ENCODE results near the gene GPR108. TPM values are rescaled to one million over a fixed set of nuclear protein-coding genes. Genes with fewer than 3 reads are reported as not detected.

GPR108 gene
- total RNA-seq, 1 experiment from 2014 or later = 53.6 TPM

DNA sequence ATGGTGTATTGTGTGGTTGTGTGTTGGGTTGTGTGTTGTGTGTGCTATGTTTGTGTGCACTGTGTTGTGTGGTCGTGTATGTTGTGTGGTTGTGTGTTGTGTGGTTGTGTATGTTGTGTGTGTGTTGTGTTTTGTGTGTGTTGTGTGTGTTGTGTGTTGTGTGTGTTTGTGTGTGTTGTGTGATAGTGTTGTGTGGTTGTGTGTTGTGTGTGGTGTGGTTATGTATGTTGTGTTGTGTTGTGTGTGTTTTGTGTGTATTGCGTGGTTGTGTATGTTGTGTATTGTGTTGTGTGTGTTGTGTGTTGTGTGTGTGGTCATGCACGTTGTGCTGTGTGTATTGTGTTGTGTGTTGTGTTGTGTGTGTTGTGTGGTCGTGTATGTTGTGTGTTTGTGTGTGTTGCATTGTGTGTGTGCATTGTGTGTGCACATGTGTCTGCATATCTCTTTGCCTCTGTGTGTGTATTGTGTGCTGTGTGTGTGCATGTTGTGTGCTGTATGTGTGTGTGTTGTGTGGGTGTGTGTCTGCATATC lies 19.9 kb downstream of the GPR108 start:
- Mint-ChIP-seq H3K27me3 (ENCODE audit: insufficient read depth, unreplicated experiment) (no peaks in the 10 kb centered on the region), H3K27ac (ENCODE audit: unreplicated experiment) (peak overlapping the region; percentile 4), H3K36me3 (ENCODE audit: insufficient read depth, unreplicated experiment) (peaks cover 6% of the 10 kb centered on the region), H3K9me3 (ENCODE audit: unreplicated experiment) (peaks cover 15% of the 10 kb centered on the region), H3K4me3 (ENCODE audit: unreplicated experiment) (no peak overlapping the region), H3K4me1 (ENCODE audit: low read depth, unreplicated experiment) (peaks cover 6% of the 10 kb centered on the region)
- Histone ChIP-seq H3K36me3 (ENCODE audit: control insufficient read depth, insufficient read depth, low read length) (no peaks in the 10 kb centered on the region), H3K27me3 (replicated peaks; ENCODE audit: control insufficient read depth, insufficient read depth, low read length) (no peaks in the 10 kb centered on the region), H3K4me1 (peaks cover 4% of the 10 kb centered on the region; the same call in 1 of the 2 replicates), H3K4me3 (ENCODE audit: low read depth, low read length) (no peak overlapping the region), H3K9me3 (no peaks in the 10 kb centered on the region)
- DNase-seq = no peak
- intact Hi-C loops (cut with micrococcal nuclease; ENCODE audit: unreplicated experiment) = no loop called here
- TF ChIP-seq, protein P1, sequence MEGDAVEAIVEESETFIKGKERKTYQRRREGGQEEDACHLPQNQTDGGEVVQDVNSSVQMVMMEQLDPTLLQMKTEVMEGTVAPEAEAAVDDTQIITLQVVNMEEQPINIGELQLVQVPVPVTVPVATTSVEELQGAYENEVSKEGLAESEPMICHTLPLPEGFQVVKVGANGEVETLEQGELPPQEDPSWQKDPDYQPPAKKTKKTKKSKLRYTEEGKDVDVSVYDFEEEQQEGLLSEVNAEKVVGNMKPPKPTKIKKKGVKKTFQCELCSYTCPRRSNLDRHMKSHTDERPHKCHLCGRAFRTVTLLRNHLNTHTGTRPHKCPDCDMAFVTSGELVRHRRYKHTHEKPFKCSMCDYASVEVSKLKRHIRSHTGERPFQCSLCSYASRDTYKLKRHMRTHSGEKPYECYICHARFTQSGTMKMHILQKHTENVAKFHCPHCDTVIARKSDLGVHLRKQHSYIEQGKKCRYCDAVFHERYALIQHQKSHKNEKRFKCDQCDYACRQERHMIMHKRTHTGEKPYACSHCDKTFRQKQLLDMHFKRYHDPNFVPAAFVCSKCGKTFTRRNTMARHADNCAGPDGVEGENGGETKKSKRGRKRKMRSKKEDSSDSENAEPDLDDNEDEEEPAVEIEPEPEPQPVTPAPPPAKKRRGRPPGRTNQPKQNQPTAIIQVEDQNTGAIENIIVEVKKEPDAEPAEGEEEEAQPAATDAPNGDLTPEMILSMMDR (IDR thresholded peaks at IDR 0.05; ENCODE audit: insufficient read depth in 1 of 2, low read depth in 1 of 2, low read length in 1 of 2, severe bottlenecking in 1 of 2, unreplicated experiment in 1 of 2) = no peak
- BruUV-seq (replicated peaks) = no TSS peak
- ChIA-PET POLR2A (no interaction called here), CTCF (no interaction called here)

DNA sequence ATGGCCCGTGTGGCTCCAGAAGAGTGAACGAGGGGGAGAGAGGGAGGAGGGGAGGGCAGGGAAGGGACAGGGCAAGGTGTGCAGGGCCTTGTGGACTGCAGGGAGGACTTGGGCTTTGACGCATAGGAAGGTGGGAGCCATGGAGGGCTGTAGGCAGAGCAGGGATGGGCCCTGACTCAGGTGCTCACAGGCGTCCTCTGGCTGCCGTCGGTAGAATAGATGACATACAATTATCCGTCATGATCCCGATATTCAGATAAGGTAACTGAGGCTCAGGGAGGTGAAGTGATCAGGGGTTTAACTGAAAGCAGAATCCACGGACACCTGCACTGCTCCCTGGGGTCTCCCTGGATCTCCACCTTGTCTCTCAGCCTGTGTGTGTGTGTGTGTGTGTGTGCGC lies 20.3 kb downstream of the GPR108 start:
- Mint-ChIP-seq H3K36me3 (ENCODE audit: insufficient read depth, unreplicated experiment) (peaks cover 6% of the 10 kb centered on the region), H3K9me3 (ENCODE audit: unreplicated experiment) (peaks cover 15% of the 10 kb centered on the region), H3K27me3 (ENCODE audit: insufficient read depth, unreplicated experiment) (no peaks in the 10 kb centered on the region), H3K4me3 (ENCODE audit: unreplicated experiment) (no peak overlapping the region), H3K27ac (ENCODE audit: unreplicated experiment) (peak overlapping the region; percentile 4), H3K4me1 (ENCODE audit: low read depth, unreplicated experiment) (peaks cover 6% of the 10 kb centered on the region)
- TF ChIP-seq, protein P1 (IDR thresholded peaks at IDR 0.05; ENCODE audit: insufficient read depth in 1 of 2, low read depth in 1 of 2, low read length in 1 of 2, severe bottlenecking in 1 of 2, unreplicated experiment in 1 of 2) = no peak
- intact Hi-C loops (cut with micrococcal nuclease; ENCODE audit: unreplicated experiment) = no loop called here
- no peaks in the 10 kb centered on the region for H3K36me3 ChIP-seq (ENCODE audit: control insufficient read depth, insufficient read depth, low read length)
- no peaks in the 10 kb centered on the region for H3K9me3 ChIP-seq
- no TSS peak for BruUV-seq (replicated peaks)
- no peaks in the 10 kb centered on the region for H3K27me3 ChIP-seq (replicated peaks; ENCODE audit: control insufficient read depth, insufficient read depth, low read length)
- H3K4me1 ChIP-seq = peaks cover 4% of the 10 kb centered on the region; the same call in 1 of the 2 replicates
- DNase-seq = no peak
- POLR2A ChIA-PET = no interaction called here
- CTCF ChIA-PET = no interaction called here
- H3K4me3 ChIP-seq (ENCODE audit: low read depth, low read length) = no peak overlapping the region

DNA sequence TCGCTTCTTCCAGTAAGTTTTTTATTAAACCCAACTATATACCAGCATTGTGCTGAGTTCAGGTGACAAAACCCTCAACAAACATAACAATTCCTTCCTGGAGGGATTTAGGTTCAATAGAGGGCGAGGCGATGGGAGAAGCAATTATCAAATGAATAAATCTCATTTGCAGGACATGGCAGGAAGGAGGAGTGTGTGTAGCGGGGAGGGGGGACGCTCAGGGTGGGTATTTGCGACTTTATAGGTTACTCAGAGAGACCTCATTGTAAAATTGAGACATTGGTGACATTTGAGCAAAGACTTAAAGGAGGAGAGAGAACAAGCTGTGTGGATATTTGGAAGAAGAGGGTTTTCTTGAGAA lies 20.8 kb downstream of the GPR108 start:
- Mint-ChIP-seq H3K36me3 (ENCODE audit: insufficient read depth, unreplicated experiment) (peaks cover 6% of the 10 kb centered on the region), H3K27me3 (ENCODE audit: insufficient read depth, unreplicated experiment) (no peaks in the 10 kb centered on the region), H3K27ac (ENCODE audit: unreplicated experiment) (no peak overlapping the region), H3K4me3 (ENCODE audit: unreplicated experiment) (no peak overlapping the region), H3K4me1 (ENCODE audit: low read depth, unreplicated experiment) (peaks cover 6% of the 10 kb centered on the region), H3K9me3 (ENCODE audit: unreplicated experiment) (peaks cover 15% of the 10 kb centered on the region)
- POLR2A ChIA-PET = no interaction called here
- Histone ChIP-seq H3K4me1 (peaks cover 4% of the 10 kb centered on the region; the same call in 1 of the 2 replicates), H3K4me3 (ENCODE audit: low read depth, low read length) (no peak overlapping the region), H3K27me3 (replicated peaks; ENCODE audit: control insufficient read depth, insufficient read depth, low read length) (no peaks in the 10 kb centered on the region), H3K9me3 (no peaks in the 10 kb centered on the region), H3K36me3 (ENCODE audit: control insufficient read depth, insufficient read depth, low read length) (no peaks in the 10 kb centered on the region)
- intact Hi-C loops (cut with micrococcal nuclease; ENCODE audit: unreplicated experiment) = no loop called here
- TF ChIP-seq, protein P1 (IDR thresholded peaks at IDR 0.05; ENCODE audit: insufficient read depth in 1 of 2, low read depth in 1 of 2, low read length in 1 of 2, severe bottlenecking in 1 of 2, unreplicated experiment in 1 of 2) = no peak
- DNase-seq = no peak
- no TSS peak for BruUV-seq (replicated peaks)
- CTCF ChIA-PET = no interaction called here

Measured in Caco-2 (cell line).